HFF-Myc (cell line): ENCODE data around the gene SHB.

ENCODE experiments used
- DNase-seq: peaks from one replicate; pipeline ENCODE4 v3.0.0-alpha.2; 2011; ENCODE audit warnings: low read depth; ENCODE audit errors: extremely low read depth
- H3K4me3 ChIP-seq: replicated peaks from 2 replicates; pipeline ENCODE4 v1.5.1; 2011; ENCODE audit warnings: low read depth, mild to moderate bottlenecking, control low read depth, low read length
- TF ChIP-seq, protein P1 (sequence below): IDR thresholded peaks from 2 replicates; pipeline ENCODE4 v1.5.1; 2012; ENCODE audit warnings: mild to moderate bottlenecking, low read depth, low read length, control low read depth; ENCODE audit errors: missing control alignments

The SHB gene

DNA sequence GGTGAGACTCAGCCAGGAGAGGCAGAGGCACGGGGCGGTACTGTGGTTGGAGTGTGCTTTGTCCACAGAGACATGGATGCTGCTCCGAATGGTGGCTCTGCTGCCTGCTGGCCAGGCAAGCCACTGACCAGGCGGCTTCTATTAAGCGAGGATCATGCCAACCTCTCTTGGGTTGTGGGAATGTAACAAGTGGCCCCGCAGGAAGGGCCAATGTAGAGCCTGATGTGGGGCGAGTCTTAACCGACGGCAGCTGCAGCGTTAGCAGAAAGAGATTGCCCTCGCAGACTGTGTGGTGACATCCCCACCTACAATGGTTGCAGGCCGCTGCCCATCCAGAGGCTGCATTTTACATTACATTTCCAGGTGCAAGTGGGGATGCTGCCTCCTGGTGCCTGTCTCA, 118.5 kb downstream of the SHB start:
- DNase-seq = no peak
- H3K4me3 ChIP-seq = no peak overlapping the region
- TF ChIP-seq, protein P1, sequence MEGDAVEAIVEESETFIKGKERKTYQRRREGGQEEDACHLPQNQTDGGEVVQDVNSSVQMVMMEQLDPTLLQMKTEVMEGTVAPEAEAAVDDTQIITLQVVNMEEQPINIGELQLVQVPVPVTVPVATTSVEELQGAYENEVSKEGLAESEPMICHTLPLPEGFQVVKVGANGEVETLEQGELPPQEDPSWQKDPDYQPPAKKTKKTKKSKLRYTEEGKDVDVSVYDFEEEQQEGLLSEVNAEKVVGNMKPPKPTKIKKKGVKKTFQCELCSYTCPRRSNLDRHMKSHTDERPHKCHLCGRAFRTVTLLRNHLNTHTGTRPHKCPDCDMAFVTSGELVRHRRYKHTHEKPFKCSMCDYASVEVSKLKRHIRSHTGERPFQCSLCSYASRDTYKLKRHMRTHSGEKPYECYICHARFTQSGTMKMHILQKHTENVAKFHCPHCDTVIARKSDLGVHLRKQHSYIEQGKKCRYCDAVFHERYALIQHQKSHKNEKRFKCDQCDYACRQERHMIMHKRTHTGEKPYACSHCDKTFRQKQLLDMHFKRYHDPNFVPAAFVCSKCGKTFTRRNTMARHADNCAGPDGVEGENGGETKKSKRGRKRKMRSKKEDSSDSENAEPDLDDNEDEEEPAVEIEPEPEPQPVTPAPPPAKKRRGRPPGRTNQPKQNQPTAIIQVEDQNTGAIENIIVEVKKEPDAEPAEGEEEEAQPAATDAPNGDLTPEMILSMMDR = no peak

DNA sequence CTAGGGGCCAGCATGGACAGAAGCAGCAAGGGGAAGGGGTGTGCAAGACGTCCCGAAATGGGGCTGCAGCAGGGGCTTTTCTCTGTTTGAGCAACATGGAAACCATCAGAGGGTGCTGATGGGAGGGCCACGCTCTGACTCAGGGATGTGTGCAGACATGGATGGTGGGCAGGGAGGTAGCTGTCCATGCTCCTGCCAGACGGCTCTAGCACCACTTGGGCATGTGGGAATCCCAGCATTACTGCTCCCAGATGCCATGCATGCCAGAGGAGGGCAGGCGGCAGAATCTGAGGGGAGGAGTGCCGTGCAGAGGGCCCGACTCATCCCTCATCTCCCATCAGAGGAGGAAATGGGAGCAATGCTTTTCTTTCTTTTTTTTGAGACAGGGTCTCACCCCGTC, 119.5 kb downstream of the SHB start:
- no peak for DNase-seq
- TF ChIP-seq, protein P1 = no peak
- H3K4me3 ChIP-seq = no peak overlapping the region

DNA sequence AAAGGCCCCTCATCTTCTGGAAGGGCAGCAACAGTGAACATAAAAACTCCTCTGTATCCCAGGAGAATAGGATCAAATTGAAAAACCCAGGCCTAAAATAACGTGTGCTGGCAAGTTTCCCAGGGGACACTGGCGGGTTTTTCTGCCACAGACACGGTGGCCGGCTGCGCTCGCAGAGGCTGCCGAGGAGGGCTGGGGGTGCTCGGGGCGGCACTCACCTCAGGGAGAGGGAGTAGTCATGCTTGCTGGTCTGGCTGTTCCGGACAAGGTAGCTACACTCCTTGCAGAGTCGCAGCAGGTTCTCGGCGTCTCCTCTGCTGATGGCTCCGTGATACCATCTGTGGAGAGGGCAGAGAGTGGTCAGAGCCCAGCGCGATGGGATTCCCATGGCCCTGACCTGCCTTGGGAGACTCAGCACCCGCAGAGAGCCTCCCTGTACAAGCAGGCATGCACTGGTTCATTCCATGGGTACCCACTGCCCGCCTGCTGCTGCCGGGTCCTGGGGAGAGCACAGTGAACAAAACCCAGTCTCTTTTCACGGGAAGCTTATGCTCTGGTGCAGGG, 120.5 kb downstream of the SHB start:
- H3K4me3 ChIP-seq = no peak overlapping the region
- no peak for DNase-seq
- TF ChIP-seq, protein P1 = no peak

DNA sequence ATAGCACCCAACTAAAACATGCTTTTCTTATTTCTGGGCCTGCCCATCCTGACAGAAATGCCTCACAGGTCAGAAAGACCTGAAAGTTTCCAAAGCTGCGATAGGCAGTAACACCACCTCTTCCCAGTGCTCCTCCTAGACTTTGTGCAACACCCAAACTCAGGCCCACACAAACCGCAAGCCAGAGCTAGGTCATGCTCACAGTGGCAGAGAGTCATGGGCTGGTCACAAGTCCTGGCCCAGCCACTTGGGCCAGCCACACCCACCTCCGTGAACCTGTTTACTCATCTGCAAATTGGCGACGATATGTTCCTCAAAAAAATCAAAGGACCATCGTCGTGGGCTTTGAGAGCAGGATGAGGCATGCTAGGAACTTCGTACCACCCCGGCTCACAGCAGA, 121.0 kb downstream of the SHB start:
- DNase-seq = no peak
- TF ChIP-seq, protein P1 = no peak

DNA sequence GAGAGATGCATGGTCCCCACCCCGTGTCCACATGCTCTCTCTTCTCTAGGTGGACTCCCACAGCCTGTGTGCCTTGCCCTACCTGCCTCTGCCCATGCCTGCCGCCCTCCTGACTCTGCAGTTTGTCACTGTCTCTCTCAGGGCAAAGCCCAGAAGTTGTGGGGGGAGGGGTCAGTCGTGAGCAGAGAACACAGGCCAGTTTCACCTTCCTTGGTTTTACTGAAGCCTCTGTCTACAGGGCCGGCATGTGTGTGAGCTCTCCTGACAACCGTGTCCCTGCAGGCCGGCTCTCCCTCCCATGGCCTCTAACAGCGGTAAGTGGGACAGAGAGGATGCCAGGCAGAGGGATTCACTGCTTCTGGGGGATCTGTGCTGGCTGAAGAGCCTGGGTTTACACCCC, 121.6 kb downstream of the SHB start:
- TF ChIP-seq, protein P1 = no peak
- DNase-seq = no peak
- H3K4me3 ChIP-seq = no peak overlapping the region

More for the DNA sequence above, 121.0 kb downstream of the SHB start:
- no peak overlapping the region for H3K4me3 ChIP-seq

DNA sequence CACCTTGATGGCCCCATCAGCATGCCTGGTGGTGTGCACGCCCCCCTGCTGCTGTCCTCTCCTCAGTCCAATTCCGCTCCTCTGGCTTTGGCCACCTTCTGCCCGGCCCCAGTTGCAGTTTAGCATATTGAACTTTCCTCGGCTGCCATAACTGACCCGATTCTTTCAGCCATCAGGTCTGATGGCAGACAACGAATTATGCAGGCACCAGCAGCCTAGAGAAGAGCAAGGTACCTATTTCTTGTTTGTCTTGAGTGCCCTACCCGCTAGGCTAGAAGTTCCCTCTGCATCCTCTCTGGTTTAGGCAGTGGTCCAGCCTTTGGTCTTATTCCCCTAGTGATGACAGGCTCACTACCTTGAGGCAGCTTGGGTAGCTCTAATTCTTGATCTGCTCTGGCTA, 122.1 kb downstream of the SHB start:
- TF ChIP-seq, protein P1 = no peak
- H3K4me3 ChIP-seq = no peak overlapping the region
- DNase-seq = no peak

DNA sequence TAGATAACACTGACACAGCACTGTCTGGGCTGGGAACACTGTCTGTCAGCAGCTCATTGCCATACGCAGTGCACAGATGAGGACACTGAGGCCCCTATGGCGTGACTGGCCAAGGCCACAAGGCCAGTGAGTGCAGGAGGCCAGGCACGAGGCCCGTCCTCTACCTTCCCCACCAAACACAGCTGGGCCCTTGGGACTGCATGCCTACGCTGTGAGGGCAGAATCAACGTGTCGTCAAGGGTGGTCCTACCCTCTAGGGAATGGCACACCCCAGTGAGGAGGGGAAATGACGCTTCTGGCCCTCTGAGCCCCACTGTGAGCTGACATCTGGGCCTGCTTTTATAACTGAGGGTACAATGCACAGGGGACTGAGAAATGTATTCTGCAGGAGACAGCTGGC, 123.0 kb downstream of the SHB start:
- TF ChIP-seq, protein P1 = no peak
- H3K4me3 ChIP-seq = no peak overlapping the region
- DNase-seq = no peak
